ENCODE results near the gene DCHS1.

DNA sequence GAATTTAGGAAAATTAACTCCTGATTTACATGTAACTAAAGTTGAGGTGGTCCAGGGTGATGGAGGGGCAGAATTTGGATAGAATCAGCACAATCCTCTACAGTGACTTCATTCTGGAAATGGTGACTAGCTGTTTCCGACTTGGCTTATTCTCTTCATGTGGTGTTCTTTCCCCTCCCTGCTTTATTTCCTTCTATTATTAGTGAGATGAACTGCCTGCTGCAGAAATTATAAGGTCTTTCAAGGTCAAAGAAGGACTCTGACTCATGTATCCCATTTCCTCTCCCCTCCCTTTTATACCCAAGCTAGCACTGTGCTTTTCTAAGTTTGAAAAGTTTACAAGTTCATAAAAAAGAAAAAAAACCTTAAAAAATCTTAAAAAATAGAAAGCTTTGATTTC lies 39.8 kb upstream of the DCHS1 start:
- TF ChIP-seq, protein P1, sequence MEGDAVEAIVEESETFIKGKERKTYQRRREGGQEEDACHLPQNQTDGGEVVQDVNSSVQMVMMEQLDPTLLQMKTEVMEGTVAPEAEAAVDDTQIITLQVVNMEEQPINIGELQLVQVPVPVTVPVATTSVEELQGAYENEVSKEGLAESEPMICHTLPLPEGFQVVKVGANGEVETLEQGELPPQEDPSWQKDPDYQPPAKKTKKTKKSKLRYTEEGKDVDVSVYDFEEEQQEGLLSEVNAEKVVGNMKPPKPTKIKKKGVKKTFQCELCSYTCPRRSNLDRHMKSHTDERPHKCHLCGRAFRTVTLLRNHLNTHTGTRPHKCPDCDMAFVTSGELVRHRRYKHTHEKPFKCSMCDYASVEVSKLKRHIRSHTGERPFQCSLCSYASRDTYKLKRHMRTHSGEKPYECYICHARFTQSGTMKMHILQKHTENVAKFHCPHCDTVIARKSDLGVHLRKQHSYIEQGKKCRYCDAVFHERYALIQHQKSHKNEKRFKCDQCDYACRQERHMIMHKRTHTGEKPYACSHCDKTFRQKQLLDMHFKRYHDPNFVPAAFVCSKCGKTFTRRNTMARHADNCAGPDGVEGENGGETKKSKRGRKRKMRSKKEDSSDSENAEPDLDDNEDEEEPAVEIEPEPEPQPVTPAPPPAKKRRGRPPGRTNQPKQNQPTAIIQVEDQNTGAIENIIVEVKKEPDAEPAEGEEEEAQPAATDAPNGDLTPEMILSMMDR (conservative IDR thresholded peaks at IDR 0.05 in 1 of 2, IDR thresholded peaks at IDR 0.05 in 1 of 2; ENCODE audit: low read depth in 1 of 2, low read length in 2 of 2) = no peak
- no peak for TF ChIP-seq EZH2 (IDR thresholded peaks at IDR 0.05; ENCODE audit: low read length, missing control alignments)
